ENCODE results near the gene SUB1.

Gene SUB1

DNA sequence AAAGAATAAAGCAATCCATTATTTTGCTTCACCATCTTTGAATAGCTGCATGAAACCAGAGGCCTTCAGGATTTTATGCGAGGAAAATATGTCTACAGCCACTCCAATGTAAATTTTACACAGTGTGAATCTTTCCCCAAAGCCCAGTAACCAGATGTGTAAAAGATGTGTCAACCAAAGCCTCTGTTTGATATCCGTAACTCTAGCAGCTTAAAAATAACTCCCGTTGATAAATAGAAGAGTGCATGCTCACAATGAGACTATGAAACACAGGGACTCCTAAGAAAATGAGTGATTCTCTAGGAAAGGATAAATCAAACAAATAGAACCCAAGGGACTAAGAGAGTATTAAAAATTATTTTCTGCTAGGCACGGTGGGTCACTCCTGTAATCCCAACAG is 65.7 kb downstream of the SUB1 start:
- DNase-seq: no peak
- H3K27me3 ChIP-seq (ENCODE audit: insufficient read depth, low read depth, severe bottlenecking): peaks cover 53% of the 10 kb centered on the region
- no peak overlapping the region for H3K4me3 ChIP-seq (ENCODE audit: low read depth, low read length)
- H3K36me3 ChIP-seq: no peaks in the 10 kb centered on the region
- TF ChIP-seq, protein P1, sequence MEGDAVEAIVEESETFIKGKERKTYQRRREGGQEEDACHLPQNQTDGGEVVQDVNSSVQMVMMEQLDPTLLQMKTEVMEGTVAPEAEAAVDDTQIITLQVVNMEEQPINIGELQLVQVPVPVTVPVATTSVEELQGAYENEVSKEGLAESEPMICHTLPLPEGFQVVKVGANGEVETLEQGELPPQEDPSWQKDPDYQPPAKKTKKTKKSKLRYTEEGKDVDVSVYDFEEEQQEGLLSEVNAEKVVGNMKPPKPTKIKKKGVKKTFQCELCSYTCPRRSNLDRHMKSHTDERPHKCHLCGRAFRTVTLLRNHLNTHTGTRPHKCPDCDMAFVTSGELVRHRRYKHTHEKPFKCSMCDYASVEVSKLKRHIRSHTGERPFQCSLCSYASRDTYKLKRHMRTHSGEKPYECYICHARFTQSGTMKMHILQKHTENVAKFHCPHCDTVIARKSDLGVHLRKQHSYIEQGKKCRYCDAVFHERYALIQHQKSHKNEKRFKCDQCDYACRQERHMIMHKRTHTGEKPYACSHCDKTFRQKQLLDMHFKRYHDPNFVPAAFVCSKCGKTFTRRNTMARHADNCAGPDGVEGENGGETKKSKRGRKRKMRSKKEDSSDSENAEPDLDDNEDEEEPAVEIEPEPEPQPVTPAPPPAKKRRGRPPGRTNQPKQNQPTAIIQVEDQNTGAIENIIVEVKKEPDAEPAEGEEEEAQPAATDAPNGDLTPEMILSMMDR (IDR thresholded peaks at IDR 0.05; ENCODE audit: low read depth, low read length): no peak
- no peak overlapping the region for H3K27ac ChIP-seq
- H3K9me3 ChIP-seq (ENCODE audit: severe bottlenecking): no peaks in the 10 kb centered on the region

DNA sequence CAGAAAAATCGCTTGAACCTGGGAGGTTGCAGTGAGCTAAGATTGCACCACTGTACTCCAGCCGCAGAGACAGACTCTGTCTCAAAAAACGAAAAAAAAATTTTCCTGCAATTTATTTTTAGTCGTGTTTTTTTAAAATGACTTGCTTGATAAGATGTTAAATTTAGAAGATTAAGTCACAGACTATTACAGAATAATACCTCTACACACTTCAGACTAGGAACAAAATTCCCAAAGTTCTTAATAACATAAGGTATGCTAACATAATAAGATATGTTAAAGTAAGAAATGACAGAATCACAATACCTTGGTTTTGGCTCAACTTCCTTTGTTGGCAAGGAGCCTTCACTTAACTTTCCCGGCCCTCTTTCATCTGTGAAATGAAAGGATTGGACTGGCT is 66.3 kb downstream of the SUB1 start:
- Histone ChIP-seq H3K36me3 (no peaks in the 10 kb centered on the region), H3K27ac (no peak overlapping the region), H3K27me3 (ENCODE audit: insufficient read depth, low read depth, severe bottlenecking) (peaks cover 49% of the 10 kb centered on the region), H3K9me3 (ENCODE audit: severe bottlenecking) (no peaks in the 10 kb centered on the region), H3K4me3 (ENCODE audit: low read depth, low read length) (no peak overlapping the region)
- no peak for DNase-seq
- TF ChIP-seq, protein P1 (IDR thresholded peaks at IDR 0.05; ENCODE audit: low read depth, low read length): no peak

Measured in WERI-Rb-1 (cell line).